ENCODE data around the gene TPM1.

TPM1 gene

DNA sequence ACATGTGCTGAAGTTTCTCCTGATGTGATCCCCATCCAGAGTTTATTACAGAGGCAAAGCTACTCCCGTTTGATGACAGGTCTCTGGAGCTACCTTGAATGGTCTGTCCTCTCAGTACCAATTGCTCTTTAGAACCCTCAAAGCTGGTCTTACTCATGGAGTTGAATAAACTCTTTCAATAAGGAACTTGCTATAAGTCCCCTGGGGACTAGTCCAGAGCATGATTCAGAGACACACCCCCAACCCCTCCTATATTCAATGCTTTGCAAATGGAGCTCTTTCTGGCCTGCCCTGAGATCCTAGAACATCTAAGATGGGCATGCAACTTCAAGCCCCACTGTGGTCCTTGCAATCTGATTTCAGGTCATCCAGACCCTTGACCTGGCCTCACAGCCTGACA lies 23.9 kb upstream of the TPM1 start:
- no peak for DNase-seq

DNA sequence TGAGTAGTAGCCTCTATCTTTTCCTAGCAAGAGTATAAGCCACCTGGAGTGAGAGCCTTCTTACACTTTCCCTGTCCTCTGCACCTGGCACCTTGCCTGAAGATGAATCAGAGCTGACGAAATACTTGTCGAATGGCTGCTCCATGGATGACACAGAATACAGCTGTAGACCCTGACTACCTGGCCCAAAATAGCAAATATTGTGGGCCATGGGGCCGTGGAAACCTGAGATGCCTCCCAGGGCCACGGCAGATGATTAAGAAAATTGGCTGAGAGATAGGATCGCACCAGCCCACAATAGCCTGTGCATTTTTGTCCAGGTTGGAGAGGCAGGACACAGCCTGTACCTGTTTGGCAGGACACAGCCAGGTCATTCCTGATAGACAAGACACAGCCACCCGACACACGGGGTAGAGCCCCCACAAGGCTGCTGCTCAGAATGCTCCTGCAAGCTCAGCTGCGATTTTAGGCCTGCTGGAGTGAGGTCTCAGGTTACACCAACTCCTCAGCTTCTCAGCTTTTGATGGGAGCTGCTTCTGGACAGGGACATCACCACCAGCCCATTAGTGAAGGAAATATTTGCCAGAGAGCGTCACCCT lies 22.9 kb upstream of the TPM1 start:
- no peak for DNase-seq

DNA sequence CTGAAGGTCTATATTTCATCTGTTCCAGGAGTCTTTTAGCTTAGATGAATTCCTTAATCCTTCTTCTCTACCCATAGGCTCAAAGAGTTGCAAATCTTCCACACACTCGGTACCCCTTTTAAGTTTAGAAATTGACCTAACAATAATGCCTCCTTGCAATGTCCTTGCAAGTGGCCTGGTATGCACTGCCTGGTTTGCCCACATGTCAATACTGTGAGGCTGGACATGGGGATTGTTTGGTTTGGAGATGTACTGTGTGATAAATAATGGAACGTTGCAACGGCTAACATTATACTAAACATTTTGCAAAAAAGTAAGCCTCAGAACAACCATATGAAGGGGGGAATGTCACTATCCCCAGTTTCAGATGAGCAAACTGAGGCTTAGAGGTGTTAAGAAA lies 22.4 kb upstream of the TPM1 start:
- DNase-seq, result no peak

DNA sequence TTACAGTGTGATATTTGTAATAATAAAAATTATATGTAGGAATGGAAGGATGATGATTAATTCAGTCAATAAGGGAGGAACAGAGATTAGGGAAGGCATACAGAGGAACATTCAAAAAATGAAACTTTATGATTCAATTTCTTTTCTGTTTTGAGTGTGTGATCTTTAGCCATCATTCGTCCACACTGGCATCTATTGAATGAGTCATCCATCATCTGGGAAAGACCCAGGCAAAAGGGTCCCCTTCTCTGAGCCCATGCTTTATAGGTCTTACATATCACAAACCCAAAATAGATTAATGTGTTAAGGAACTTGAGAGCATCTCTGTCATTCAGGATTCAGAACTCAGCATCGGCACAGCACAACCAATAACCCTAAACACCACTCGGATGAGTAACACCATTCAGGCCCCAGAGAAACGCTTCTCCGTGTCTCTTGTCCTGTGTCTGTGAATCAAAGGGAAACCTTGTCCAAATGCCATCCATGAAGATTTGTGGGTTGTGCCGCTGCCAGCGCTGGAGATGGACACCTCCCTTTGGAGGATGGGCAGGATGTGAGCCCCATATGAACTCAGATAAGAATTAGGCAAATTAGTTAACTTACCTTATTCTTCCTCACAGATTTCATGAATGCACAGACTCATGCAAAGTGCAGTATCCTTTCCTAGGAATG lies 21.7 kb upstream of the TPM1 start:
- DNase-seq, result no peak

DNA sequence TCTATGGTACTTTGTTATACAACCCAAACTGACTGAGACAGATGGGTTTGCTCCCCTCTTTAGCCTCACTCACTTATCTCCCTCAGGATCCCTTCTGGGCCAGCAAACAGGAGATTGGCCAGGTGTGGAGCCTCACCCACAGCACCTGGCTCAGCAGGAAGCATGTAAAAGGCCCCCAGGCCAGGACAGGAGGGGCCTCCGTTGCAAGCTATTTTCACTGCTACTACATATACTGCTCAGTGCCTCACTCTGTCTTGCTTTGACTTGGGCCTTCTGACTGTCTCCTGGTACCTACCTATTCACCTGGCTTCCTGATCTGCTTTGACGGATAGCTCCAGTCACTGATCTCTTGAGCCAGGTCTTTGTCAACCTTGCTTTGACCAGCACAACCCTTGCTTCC lies 20.4 kb upstream of the TPM1 start:
- DNase-seq, result no peak

DNA sequence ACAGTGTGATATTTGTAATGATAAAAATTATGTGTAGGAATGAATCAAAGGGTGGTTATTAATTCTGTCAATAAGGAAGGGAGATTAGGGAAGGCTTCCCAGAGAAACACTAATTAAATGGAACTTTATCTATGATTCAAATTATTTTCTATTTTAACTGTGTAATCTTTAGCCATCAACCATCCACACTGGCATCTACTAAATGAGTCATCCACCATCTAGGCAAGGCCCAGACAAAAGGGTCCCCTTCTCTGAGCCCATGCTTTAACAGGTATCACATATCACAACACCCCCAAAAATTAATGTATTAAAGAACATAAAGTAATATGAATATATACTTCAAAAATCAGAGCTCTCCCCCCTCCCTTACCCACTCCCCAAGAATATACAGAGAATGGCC lies 19.9 kb upstream of the TPM1 start:
- no peak for DNase-seq

DNA sequence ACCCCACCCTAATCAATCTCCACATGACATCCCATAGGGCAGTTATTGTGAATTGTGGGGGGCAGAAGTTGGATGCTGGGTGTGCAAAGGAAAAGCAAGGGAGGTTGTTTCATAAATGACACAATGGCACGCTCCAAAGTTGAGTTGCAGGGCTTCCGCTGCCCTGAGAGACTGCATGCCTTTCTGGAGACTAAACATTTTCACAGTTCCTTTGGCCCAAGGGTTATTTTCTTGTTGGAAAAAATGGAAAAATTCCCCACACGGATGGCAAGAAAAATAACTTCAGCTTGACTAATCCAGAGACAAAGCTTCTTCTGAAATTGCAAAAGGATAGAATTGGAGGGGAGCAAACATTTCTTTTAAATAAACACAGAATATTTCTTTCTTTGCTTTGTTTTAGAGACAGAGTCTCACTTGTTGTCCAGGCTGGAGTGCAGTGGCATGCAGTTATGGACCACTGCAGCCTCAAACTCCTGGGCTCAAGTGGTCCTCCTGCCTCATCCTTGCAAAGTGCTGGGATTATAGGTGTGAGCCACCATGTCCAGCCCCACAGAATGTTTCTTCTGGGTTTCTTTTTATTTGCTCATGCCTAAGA lies 19.1 kb upstream of the TPM1 start:
- no peak for DNase-seq

DNA sequence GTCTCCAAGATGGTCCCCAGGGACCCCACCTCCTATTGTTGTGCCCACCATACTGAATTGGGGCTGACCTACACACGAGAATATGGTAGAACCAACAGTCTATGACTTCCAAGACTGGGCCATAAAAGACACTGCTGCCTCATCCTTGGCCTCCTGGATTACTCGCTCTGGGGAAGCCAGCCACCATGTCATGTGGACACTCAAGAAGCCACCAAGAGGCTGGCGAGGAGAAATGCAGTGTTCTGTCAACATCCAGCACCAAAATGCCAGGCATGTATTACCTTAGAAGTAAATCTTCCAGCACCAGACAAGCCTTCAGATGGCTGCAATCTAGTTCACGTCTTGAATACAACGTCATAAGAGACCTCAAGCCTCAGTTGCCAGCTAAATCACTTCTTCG lies 17.1 kb upstream of the TPM1 start:
- no peak for DNase-seq

DNA sequence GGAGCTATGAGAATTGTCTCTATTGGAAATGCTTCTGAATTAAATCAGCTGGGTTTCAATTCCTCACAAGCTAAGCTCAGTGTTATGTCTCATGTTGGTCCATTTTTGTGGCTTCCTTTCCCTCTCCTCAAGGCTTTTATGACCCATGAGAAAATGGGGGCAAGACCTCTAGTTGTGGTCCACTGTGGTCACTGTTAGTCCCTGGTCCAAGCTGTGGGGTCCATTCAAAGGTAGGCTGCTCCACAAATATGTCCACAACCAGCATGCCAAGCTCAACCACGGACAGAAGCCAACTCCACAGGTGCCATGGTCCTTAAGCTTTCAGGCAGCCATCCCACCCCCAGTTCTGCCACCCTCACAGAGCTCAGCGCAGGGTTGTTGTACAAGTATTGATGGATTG lies 14.9 kb upstream of the TPM1 start:
- no peak for DNase-seq

DNA sequence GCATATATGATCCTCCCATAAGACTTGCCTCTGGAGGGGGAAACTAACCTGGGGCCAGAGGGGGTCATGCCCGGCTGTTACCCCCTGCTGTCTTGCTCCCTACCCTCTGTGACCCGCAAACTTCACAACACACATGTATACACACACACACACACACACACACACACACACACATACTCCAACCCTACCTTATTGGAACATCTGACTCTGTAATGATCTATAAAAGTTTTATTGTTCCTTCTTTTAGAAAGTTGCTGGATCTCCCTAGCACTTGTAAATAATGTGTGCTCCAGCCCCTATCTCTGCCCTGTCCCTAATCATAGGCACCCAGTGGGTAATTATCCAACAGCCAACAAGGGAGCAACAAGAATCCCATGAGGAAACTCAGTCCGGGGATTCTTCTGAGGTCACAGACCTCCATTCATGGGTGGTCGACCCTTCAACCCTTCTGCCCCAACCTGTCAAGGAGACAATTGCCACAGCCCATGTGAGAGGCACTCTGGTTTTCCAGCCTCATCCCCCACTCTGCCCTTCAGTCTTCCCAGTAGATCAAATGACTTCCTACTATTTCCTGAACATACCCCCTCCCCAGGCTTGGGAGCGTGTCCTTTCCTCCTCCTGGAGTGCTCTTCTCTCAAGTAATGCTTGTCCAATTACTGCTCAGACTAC lies 14.0 kb upstream of the TPM1 start:
- no peak for DNase-seq

DNA sequence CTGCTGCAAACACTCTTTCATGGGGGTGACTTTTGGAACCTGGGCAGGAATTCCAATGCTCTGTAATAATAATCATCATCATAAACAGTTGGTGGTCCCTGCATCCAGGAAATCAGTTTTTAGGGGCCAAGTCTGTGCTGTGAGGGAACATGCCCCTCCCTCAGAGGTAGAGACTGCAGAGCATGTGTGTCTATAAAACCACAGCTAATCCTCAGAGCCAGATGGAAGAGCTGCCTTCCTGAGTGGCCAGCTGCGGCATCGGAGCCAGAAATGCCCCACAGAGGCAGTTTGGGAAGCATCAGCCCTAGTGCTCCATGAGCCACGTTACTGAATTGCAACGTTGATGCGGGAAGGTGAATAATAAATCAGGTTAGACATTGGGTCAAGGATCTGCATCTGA lies 12.9 kb upstream of the TPM1 start:
- DNase-seq, result no peak

DNA sequence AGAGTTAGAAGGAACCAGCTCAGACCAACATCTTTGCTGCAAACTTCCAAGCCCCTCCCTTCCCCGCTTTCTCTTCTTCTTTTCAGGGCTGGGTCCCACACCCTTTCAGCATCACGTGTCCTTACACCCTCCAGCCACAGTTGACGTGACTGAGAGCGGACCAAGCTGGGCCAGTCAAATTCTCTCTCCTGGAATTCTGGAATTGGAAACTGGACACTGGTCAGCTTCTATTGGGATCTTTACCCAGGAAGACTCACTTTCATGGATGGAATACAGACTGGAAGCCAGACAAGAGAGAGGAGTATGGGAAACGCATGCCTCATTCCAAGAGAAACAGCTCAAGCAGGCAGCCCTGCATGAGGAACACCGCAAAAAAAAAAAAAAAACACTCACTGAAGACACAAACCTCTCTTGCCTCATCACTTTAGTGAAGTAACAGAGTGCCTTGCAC lies 12.4 kb upstream of the TPM1 start:
- no peak for DNase-seq

DNA sequence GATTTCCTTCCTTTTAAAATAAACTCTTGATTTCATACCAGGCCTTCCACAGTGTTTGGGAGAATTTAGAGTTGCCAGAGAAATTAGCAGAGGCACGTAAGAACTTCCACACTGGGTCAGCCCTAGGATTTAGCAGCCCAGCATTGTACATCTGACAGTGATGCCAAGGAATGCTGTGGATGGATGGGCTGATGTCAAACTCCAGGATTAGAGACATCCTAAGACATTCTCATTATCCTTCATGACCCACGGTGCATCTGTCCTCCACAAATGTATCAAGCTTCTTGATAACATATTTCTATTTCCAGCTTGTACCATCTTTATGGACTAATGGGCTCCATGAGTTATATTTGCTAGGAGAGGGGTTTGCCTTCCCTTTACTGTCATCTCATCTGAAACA lies 8.0 kb upstream of the TPM1 start:
- DNase-seq, result no peak

DNA sequence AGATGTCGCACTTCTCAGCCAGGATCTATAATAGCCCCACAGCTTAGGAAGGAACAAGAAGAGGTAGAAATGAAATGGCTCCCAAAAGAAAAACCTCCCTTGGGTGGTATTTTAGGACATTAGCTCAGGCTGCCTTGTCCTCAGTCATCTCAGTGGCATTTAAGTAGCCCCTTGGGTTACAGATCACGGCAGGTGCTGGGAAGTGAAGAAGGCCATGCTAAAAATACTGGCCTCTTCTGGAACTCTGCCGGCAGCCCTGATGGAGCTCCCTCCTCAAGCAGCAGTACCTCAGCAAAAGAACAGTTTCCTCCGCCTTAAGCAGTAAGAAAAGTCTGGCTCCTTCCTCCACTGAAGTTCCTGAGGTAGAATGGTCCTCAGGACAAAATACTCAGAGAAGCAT lies 7.3 kb upstream of the TPM1 start:
- DNase-seq, result no peak

DNA sequence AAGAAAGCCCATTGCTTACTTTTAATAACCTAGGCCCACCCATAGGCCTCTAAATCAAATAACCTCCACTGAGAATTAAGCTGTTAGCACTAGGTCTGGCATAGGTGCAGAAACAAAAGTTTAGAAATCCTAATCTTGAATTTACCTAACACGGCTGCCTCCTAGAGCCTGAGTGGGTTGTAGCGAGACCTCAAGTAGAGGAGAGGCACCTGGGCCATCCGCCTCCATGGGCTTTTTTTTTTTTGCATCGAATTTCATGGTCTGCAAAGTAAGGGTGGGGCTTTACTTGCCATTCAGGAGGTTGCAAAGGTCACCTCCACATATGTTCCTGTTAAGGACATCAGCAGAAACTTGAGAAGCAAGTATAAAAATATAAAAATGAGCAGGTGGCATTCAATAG lies 6.6 kb upstream of the TPM1 start:
- DNase-seq, result no peak

DNA sequence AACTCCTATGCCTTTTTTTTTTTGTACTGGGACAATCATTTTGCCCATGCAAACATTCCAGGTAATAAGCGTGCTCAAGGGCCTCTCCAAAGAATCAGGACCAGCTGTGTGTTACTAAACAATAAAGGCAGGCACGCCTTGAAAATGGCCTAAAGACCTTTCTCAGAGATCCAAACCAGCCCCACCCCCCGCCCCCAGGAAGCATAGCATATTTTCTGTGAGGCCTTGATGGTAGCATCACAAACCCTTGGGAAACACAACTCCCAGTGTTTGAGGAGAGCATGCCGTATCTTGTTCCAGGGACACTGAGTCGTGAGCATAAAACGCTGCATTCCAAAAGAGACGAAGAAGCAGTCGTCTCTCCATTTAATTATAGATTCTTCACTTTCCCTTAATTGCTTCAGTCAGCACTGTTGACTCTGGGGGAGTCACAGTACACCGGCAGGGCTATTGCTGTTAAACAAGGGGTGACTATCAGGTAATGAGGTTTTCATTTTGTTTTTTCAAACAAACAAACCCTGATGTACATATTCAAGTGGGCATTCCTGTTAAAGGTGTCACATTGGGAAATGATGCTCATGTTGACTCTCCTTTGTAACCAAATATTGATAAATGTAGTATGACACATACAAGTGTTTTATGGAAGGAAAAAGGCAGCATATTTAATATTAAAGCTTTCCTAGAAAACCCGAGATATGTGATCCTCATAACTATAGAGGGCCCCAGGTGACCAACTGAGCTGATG lies 4.4 kb upstream of the TPM1 start:
- no peak for DNase-seq

DNA sequence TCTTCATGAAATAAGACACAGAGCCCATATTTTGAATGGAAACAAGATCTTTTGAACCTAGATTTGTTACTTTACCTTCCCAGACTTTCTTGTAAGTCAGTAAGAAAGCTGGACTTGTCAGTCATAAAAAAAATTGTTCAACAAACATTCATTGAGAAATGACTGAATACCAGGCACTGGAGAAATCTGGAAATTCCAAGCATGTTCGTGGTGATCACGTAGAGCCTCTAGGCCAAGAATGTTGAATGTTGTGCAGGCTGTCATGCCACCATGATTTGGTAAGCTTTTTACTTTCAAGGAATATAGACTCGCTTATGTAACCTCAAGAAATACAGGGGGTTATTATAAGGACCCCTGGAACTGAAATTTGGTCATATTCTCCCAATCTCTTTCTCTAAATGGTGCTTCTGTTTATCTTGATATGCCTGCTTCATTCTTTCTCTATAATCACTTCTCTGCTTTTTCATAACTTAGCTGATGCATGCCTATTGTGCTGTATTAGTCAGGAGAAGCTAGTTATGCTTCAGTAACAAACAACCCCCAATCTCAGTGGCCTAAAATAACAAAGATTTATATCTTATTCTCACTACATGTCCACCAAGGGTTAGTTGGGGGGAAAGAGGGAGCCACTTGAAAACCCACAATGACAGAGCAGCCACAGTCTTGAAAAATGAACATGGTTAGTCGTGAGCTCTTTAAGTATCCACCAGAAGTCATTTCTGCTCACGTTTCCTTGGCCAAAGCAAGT lies 3.4 kb upstream of the TPM1 start:
- DNase-seq, result no peak

DNA sequence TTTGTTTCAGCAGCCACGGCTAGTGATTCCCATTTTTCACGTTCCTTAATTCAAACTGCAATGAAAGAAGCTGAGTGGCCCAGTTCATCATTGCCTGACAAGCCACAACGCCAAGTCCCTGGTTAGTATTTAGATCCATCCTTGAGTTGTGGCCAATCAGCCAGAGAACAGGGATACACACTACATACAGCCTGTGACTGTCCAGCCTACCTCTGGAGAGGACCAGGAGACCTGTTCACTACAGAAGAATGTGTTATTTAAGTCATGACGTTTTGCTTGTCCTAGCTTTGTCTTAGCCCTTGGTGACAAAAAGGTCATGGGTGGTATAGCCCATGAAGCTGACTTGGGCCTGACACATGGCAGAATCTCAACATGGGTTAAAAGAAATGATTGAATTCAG lies 2.7 kb upstream of the TPM1 start:
- no peak for DNase-seq

DNA sequence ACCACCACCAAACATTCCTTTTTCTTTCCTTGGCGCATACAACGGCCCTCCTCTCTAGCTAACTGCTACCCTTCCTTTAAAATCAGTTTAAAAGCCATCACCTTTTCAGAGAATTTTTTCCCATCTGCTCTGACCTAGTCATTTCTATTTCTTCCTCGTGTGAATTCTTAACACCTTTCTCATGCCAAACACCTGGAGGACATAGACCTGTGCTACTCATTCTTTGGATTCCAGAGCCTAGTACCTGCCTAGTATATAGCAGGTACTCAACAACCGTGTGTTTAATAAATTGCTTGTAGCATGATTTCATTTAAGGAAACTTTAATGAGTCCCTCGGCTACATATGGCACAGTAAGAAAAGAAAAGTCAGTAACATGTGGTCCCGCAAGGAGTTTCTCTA lies 2.0 kb upstream of the TPM1 start:
- no peak for DNase-seq

DNA sequence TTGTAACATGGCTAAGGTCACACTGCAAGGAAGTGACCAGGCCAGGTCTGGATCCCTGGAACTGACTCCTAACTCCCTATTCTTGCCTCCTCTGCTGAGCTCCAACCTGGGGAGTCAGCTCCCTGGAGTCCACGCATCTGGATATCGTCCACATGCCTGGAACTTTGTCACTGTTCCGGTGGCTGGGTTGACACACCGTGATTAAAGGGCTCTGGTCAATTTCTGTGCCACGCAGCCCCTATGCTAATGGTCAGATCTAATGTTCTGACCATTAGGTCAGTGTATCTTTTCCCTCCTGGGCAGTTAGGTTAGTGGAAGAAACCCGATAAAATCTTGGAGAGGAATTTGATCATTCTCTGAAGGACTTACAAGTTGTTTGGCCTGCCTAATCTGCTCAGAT lies 1.6 kb upstream of the TPM1 start:
- DNase-seq, result no peak

DNA sequence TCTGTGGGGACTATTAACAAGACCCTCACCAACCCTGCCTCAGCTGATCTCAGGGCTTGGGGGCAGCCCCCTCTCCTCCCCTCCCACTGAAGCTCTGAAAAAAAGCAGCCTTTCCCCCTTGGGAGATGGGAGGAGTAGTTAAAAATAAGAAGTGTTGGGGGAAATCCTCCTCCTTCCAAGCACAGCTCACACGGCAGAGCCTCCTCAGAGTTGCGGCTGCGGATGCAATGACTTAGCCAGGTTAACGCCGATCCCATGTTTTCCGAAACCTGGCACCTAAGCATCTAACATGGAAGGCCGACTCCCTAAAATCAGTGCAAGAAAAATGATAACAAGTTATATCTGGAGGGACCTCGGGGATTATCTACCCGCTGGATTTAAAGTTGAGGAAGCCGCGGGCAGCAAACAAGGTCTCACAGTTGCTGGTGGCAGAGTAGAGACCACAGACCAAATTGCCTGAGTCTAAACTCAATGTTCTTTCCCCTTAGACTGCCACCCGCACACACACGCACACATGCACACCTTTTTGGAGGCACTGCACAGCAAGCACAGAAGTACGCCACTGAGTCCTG lies 1.1 kb upstream of the TPM1 start:
- no peak for DNase-seq

DNA sequence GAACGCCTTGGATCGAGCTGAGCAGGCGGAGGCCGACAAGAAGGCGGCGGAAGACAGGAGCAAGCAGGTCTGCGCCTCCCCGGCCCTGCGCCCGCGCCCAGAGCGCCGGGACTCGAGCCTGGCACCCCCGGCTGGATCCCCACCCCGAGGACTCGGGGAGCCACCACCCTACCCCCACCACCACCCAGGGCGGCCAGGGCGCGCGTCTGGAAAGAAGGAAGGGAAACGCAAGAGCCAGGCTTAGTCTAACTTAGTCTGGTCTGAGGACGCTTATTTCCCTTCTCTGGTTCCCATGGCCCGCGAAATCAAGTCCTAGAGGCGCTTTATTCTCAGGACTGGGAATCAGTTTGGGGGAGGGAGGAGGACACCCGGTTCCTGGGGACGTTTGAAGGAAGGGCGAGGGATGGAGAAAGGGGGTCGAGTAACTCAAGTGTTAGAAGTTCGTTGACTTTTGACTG lies 359 bp downstream of the TPM1 start:
- DNase-seq, result no peak
